OCI-LY7 (cell line): Measurements from ENCODE around the gene KANSL1. TPM values are rescaled to one million over a fixed set of nuclear protein-coding genes. Genes with fewer than 3 reads are reported as not detected.
"Not testable (repeated sequence)": the region's sequence is repeated elsewhere in the genome, so short reads cannot be mapped to it uniquely, and the experiment has no call there.

ENCODE experiments used
- BruUV-seq: library from RNA; stranded (reverse); fragments of 400-500 nt; replicated peaks from 2 replicates; lab custom pipeline; 2021; lab: Mats Ljungman, UMichigan
- CTCF ChIA-PET: fragments of 300-600 bp; sonication (Branson Sonifier 250); formaldehyde crosslinking; loops from one replicate; lab custom pipeline; 2022; ENCODE audit warnings: antibody characterized with exemption; ENCODE audit not compliant: unreplicated experiment; lab: Charles Lee
- POLR2A ChIA-PET: fragments of 300-600 bp; sonication (Branson Sonifier 250); formaldehyde crosslinking; loops from one replicate; lab custom pipeline; 2022; ENCODE audit warnings: antibody characterized with exemption; lab: Charles Lee
- DNase-seq: peaks from one replicate; pipeline ENCODE4 v3.0.0-alpha.2; 2015; ENCODE audit warnings: low spot score
- H2AFZ ChIP-seq: fragments of 200-600 bp; sonication (generic), shearing (Covaris generic); 2 replicates; pipeline ENCODE4 v1.6.1; 2014; ENCODE audit warnings: mild to moderate bottlenecking, antibody characterized with exemption, low read length, moderate library complexity
- H3K27ac ChIP-seq: fragments of 200-600 bp; sonication (generic); 2 replicates; pipeline ENCODE4 v1.5.1; 2014; ENCODE audit warnings: mixed run types, low read depth, mild to moderate bottlenecking, moderate library complexity, low read length, inconsistent platforms; ENCODE audit not compliant: poor library complexity, severe bottlenecking
- H3K36me3 ChIP-seq: fragments of 200-600 bp; sonication (generic); 2 replicates; pipeline ENCODE4 v1.6.1; 2014; ENCODE audit warnings: mild to moderate bottlenecking, antibody characterized with exemption, low read length, moderate library complexity, mixed read lengths; ENCODE audit not compliant: insufficient read depth
- H3K4me1 ChIP-seq: fragments of 200-600 bp; sonication (generic); 2 replicates; pipeline ENCODE4 v1.5.1; 2014; ENCODE audit warnings: mild to moderate bottlenecking, low read length; ENCODE audit not compliant: insufficient read depth, poor library complexity, severe bottlenecking
- H3K4me2 ChIP-seq: fragments of 200-600 bp; sonication (generic); 2 replicates; pipeline ENCODE4 v1.6.1; 2014; ENCODE audit warnings: mild to moderate bottlenecking, low read length
- H3K4me3 ChIP-seq: fragments of 200-600 bp; sonication (generic); 2 replicates; pipeline ENCODE4 v1.5.1; 2014; ENCODE audit warnings: mild to moderate bottlenecking, low read depth, low read length; ENCODE audit not compliant: poor library complexity, severe bottlenecking
- H3K79me2 ChIP-seq: fragments of 200-600 bp; sonication (generic); 2 replicates; pipeline ENCODE4 v1.6.1; 2016; ENCODE audit warnings: low read depth, mild to moderate bottlenecking, low read length, moderate library complexity, mixed read lengths; ENCODE audit not compliant: insufficient read depth
- H3K9me2 ChIP-seq: fragments of 200-600 bp; sonication (generic); 2 replicates; pipeline ENCODE4 v1.6.1; 2016; ENCODE audit warnings: mild to moderate bottlenecking, low read length, mixed read lengths; ENCODE audit not compliant: insufficient read depth
- H3K9me3 ChIP-seq: fragments of 200-600 bp; sonication (generic); 2 replicates; pipeline ENCODE4 v1.6.1; 2014; ENCODE audit warnings: mild to moderate bottlenecking, mixed run types, low read length, mixed read lengths
- H4K20me1 ChIP-seq: fragments of 200-600 bp; sonication (generic); 2 replicates; pipeline ENCODE4 v1.6.1; 2014; ENCODE audit warnings: mild to moderate bottlenecking, antibody characterized with exemption, low read length, moderate library complexity, mixed read lengths; ENCODE audit not compliant: insufficient read depth
- EZH2phosphoT487 ChIP-seq: fragments of 200-600 bp; sonication (generic); IDR thresholded peaks from 2 replicates; pipeline ENCODE4 v1.6.1; 2018; ENCODE audit warnings: low read depth, borderline replicate concordance, mild to moderate bottlenecking, mixed run types, antibody characterized with exemption, low read length, moderate library complexity, mixed read lengths
- intact Hi-C: fragments of 100-400 bp; cut with micrococcal nuclease; formaldehyde crosslinking; loops from one replicate; pipeline ENCODE4 v1.10.0; 2022; ENCODE audit not compliant: unreplicated experiment
- total RNA-seq, 2 experiments: library from RNA; depleted of rRNA in 1 of 2; stranded (reverse); fragments of >200 nt in 1 of 2; shearing (Covaris generic) in 1 of 2; gene quantifications; 2 replicates each; pipeline ENCODE4 v1.2.3, GENCODE V29; 2014 to 2022
- TF ChIP-seq, protein P1 (sequence below): fragments of 200-600 bp; sonication (generic); conservative IDR thresholded peaks from 2 replicates; pipeline ENCODE4 v1.5.1; 2014; ENCODE audit warnings: mild to moderate bottlenecking, antibody characterized with exemption, low read length, moderate library complexity, mixed read lengths

The KANSL1 gene
- total RNA-seq, 2 experiments from 2014 or later = 96.9 to 129 TPM

DNA sequence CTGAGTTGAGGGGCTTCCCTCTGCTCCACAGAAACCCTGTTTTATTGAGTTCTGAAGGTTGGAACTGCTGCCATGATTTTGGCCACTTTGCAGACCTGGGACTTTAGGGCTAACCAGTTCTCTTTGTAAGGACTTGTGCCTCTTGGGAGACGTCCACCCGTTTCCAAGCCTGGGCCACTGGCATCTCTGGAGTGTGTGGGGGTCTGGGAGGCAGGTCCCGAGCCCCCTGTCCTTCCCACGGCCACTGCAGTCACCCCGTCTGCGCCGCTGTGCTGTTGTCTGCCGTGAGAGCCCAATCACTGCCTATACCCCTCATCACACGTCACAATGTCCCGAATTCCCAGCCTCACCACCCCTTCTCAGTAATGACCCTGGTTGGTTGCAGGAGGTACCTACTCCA, 168.2 kb downstream of the KANSL1 start:
- ChIA-PET POLR2A (no interaction called here), CTCF (no interaction called here)
- BruUV-seq = no TSS peak

DNA sequence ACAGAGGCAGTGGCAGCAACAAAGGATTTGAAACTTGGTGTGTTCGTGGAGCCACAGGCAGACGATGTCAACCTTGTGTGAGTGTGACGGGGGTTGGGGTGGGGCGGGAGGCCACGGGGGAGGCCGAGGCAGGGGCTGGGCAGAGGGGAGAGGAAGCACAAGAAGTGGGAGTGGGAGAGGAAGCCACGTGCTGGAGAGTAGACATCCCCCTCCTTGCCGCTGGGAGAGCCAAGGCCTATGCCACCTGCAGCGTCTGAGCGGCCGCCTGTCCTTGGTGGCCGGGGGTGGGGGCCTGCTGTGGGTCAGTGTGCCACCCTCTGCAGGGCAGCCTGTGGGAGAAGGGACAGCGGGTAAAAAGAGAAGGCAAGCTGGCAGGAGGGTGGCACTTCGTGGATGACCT, 168.6 kb downstream of the KANSL1 start:
- Histone ChIP-seq H3K9me3 (no peaks in the 10 kb centered on the region), H3K4me3 (no peak overlapping the region), H3K27ac (no peak overlapping the region), H2AFZ (no peak overlapping the region), H3K79me2 (no peaks in the 10 kb centered on the region), H3K4me1 (peaks cover 10% of the 10 kb centered on the region), H4K20me1 (no peaks in the 10 kb centered on the region), H3K4me2 (no peak overlapping the region), H3K9me2 (no peaks in the 10 kb centered on the region), H3K36me3 (peaks cover 35% of the 10 kb centered on the region; the same call in 1 of the 2 replicates)
- no TSS peak for BruUV-seq
- intact Hi-C loops = no loop called here
- ChIA-PET CTCF (no interaction called here), POLR2A (no interaction called here)
- TF ChIP-seq, protein P1, sequence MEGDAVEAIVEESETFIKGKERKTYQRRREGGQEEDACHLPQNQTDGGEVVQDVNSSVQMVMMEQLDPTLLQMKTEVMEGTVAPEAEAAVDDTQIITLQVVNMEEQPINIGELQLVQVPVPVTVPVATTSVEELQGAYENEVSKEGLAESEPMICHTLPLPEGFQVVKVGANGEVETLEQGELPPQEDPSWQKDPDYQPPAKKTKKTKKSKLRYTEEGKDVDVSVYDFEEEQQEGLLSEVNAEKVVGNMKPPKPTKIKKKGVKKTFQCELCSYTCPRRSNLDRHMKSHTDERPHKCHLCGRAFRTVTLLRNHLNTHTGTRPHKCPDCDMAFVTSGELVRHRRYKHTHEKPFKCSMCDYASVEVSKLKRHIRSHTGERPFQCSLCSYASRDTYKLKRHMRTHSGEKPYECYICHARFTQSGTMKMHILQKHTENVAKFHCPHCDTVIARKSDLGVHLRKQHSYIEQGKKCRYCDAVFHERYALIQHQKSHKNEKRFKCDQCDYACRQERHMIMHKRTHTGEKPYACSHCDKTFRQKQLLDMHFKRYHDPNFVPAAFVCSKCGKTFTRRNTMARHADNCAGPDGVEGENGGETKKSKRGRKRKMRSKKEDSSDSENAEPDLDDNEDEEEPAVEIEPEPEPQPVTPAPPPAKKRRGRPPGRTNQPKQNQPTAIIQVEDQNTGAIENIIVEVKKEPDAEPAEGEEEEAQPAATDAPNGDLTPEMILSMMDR = no peak
- no peak for TF ChIP-seq EZH2phosphoT487
- DNase-seq = no peak

More for the DNA sequence above, 168.2 kb downstream of the KANSL1 start:
- H3K79me2 ChIP-seq = no peaks in the 10 kb centered on the region
- no peak overlapping the region for H2AFZ ChIP-seq
- TF ChIP-seq, protein P1 = no peak
- no peak for TF ChIP-seq EZH2phosphoT487
- intact Hi-C loops = no loop called here
- no peak overlapping the region for H3K4me2 ChIP-seq
- peaks cover 10% of the 10 kb centered on the region for H3K4me1 ChIP-seq
- no peak overlapping the region for H3K4me3 ChIP-seq
- H3K36me3 ChIP-seq = peaks cover 39% of the 10 kb centered on the region; the same call in 1 of the 2 replicates
- H3K9me2 ChIP-seq = no peaks in the 10 kb centered on the region
- no peak overlapping the region for H3K27ac ChIP-seq
- no peaks in the 10 kb centered on the region for H4K20me1 ChIP-seq
- no peaks in the 10 kb centered on the region for H3K9me3 ChIP-seq
- DNase-seq = no peak

DNA sequence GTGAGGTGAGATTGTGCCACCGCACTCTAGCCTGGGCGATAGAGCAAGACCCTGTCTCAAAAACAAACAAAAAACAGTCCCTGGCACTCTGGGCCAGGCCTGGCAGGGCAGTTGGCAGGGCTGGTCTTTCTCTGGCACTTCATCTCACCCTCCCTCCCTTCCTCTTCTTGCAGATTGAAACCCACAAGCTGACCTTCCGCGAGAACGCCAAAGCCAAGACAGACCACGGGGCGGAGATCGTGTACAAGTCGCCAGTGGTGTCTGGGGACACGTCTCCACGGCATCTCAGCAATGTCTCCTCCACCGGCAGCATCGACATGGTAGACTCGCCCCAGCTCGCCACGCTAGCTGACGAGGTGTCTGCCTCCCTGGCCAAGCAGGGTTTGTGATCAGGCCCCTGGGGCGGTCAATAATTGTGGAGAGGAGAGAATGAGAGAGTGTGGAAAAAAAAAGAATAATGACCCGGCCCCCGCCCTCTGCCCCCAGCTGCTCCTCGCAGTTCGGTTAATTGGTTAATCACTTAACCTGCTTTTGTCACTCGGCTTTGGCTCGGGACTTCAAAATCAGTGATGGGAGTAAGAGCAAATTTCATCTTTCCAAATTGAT, 169.3 kb downstream of the KANSL1 start:
- intact Hi-C loops = no loop called here
- Histone ChIP-seq H3K9me2 (no peaks in the 10 kb centered on the region), H3K4me3 (no peak overlapping the region), H3K4me1 (peaks cover 10% of the 10 kb centered on the region), H3K9me3 (no peaks in the 10 kb centered on the region), H2AFZ (no peak overlapping the region), H3K36me3 (peaks cover 28% of the 10 kb centered on the region; the same call in 1 of the 2 replicates), H3K4me2 (no peak overlapping the region), H3K79me2 (no peaks in the 10 kb centered on the region), H3K27ac (no peak overlapping the region), H4K20me1 (no peaks in the 10 kb centered on the region)
- CTCF ChIA-PET = no interaction called here
- DNase-seq = no peak
- TF ChIP-seq EZH2phosphoT487 = no peak
- TF ChIP-seq, protein P1 = no peak
- POLR2A ChIA-PET = no interaction called here
- BruUV-seq = no TSS peak

DNA sequence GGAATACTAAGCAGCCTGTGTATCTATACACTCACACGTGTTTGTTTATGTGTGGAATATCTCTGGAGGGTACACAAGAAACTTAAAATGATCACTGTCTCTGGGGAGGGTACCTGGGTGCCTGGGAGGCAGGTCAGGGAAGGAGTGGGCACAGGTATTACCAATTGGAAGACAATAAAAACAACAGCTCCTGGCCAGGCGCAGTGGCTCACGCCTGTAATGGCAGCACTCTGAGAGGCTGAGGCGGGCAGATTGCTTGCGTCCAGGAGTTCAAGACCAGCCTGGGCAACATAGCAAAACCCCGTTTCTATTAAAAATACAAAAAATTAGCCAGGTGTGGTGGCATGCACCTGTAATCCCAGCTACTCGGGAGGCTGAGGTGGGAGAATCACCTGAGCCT, 169.9 kb downstream of the KANSL1 start:
- H2AFZ ChIP-seq, H3K27ac ChIP-seq, intact Hi-C loops, POLR2A ChIA-PET, H3K4me2 ChIP-seq, H3K9me3 ChIP-seq, BruUV-seq, H4K20me1 ChIP-seq, H3K9me2 ChIP-seq, H3K79me2 ChIP-seq, DNase-seq, H3K4me3 ChIP-seq, H3K4me1 ChIP-seq, CTCF ChIA-PET: not testable (repeated sequence)
- H3K36me3 ChIP-seq = peaks cover 25% of the 10 kb centered on the region; the same call in 1 of the 2 replicates
